Esophagus squamous epithelium (tissue), 4 donors: Measurements from ENCODE around the gene RNF123.

Experiments
- POLR2A ChIP-seq, 4 donors: fragments of 450-650 bp; IDR thresholded peaks; one replicate each; pipeline ENCODE4 v1.6.1; 2017; ENCODE audit warnings: antibody characterized with exemption in 4 of 4, mild to moderate bottlenecking in 4 of 4, moderate library complexity in 3 of 4
- TF ChIP-seq, protein P1 (sequence below), 6 experiments: fragments of 450-650 bp in 4 of 6; fragments of 200-600 bp in 2 of 6; sonication (generic) in 2 of 6; IDR thresholded peaks; one replicate each; pipeline ENCODE4 v1.5.1; 2016 to 2019; ENCODE audit warnings: antibody characterized with exemption in 6 of 6, mild to moderate bottlenecking in 4 of 6, moderate library complexity in 4 of 6

DNA sequence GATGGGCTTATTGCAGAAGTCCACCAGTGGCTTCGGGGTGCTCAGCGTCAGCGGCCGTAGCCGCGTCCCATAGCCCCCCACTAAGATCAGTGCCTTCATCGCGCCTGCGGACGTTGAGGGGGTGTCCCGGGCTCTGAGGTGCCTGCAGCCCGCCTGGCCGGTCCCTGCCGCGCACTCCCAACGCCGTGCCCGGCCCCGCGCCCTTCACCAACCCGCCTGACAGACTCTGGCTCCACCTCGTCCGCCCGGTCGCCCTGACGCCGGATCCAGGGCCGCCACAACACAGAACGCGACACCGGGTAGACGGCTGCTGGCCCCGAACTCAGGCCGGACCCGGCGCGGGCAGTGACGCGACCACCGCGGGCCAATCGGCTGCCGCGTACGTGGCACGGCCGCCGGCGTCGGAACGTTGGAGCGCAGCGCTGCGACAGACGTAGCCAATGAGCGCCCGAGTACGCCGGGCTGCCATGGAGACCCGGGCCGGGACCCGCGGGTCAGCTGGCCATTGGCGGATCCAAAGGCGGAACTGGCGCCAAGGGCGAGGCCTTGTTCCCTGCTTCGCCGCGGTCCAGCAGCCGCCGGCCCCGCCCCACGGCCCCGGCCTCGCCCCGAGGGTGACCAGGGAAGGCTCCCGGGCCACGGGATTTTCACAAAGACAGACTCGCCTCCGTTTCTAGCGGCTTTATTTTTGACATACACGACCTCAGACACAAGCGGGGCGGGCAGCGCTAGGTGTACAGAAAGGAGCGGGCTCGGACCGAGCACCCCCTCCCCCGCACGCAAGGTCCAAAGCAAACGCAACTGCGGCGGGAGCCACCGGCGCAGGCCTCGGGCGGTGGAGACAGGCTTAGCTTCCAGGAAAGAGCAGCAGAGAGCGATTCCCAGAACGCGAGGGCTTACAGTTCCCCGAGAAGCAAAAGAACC lies 34.5 kb downstream of the RNF123 start, which contains the start of gene GMPPB:
- TF ChIP-seq, protein P1, sequence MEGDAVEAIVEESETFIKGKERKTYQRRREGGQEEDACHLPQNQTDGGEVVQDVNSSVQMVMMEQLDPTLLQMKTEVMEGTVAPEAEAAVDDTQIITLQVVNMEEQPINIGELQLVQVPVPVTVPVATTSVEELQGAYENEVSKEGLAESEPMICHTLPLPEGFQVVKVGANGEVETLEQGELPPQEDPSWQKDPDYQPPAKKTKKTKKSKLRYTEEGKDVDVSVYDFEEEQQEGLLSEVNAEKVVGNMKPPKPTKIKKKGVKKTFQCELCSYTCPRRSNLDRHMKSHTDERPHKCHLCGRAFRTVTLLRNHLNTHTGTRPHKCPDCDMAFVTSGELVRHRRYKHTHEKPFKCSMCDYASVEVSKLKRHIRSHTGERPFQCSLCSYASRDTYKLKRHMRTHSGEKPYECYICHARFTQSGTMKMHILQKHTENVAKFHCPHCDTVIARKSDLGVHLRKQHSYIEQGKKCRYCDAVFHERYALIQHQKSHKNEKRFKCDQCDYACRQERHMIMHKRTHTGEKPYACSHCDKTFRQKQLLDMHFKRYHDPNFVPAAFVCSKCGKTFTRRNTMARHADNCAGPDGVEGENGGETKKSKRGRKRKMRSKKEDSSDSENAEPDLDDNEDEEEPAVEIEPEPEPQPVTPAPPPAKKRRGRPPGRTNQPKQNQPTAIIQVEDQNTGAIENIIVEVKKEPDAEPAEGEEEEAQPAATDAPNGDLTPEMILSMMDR (IDR thresholded peaks at IDR 0.05), result no peak
- TF ChIP-seq POLR2A (IDR thresholded peaks at IDR 0.05), result peak in 3 of 4 donors; percentile 6 to 73 (median 44)
